NCI-H128 (cell line): ENCODE measurements around the gene PDHB.
"Not testable (repeated sequence)": the region's sequence is repeated elsewhere in the genome, so short reads cannot be mapped to it uniquely, and the experiment has no call there.

ENCODE experiments used
- DNase-seq: peaks from one replicate; lab custom pipeline; 2025; ENCODE audit not compliant: unreplicated experiment; lab: John Stamatoyannopoulos, UW

PDHB gene

DNA sequence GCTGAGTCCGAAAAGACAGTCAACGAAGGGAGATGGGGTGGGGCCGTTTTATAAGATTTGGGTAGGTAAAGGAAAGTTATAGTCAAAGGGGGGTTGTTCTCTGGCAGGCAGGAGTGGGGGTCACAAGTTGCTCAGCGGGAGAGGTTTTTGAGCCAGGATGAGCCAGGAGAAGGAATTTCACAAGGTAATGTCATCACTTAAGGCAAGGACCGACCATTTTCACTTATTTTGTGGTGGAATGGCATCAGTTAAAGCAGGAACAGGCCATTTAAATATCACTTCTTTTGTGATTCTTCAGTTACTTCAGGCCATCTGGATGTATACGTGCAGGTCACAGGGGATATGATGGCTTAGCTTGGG, 7.3 kb upstream of the PDHB start:
- not testable (repeated sequence) for DNase-seq

DNA sequence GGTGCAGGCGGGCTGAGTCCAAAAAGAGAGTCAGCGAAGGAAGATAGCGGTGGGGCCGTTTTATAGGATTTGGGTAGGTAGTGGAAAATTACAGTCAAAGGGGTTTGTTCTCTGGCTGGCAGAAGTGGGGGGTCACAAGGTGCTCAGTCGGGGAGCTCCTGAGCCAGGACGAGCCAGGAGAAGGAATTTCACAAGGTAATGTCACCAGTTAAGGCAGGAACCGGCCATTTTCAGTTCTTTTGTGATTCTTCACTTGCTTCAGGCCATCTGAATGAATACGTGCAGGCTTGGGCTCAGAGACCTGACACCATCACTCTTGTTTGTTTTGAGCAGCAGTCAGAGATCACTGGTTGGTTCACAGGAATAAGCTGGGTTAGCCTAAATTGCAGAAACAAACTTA, 3.6 kb upstream of the PDHB start:
- DNase-seq: not testable (repeated sequence)

DNA sequence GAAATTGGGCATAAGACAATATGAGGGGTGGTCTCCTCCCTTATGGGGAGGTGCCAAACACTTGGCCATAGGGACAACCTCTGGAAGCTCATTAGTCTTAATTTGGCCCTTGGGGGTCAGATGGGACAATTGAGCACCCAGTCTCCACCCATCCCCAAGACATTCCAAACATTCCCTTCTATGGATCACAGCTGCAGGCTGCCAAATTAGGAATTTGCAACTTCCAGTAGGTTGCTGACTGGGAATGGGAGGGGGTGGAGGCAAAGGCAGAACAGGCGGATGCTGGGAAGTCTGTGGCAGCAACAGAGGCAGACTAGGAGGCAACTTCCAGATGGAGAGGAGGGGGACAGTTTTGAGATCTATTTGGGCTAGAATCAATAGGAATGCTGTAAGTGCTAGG, 1.4 kb upstream of the PDHB start:
- DNase-seq: no peak

DNA sequence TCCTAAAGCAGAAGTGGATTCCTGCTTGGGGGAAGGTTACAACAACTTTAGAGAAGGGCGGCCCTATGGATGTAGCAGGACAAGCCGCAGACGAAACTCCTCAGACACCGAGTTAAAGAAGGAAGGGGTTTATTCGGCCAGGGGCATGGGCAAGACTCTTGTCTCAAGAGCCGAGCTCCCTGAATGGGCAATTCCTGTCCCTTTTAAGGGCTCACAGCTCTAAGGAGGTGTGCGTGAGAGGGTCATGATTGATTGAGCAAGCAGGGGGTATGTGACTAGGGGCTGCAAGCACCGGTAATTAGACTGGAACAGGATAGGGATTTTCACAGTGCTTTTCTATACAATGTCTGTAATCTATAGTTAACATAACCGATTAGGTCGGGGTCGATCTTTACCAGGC, 879 bp upstream of the PDHB start:
- DNase-seq: no peak

DNA sequence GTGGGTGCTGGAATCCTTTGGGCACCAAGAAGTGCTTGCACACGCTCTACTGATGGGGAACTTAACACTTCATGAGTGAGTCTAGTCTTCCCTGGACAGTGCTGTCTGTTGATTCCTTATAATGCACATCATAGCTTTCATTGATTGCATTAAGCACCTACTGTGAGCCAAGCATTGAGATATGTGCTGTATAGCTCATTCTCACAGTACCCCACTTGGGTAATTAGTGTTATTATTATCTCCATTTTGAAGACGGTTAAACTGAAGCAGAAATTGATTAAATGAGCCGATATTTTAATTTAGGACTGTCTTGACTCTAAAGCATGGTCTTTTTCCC, 504 bp upstream of the PDHB start:
- no peak for DNase-seq

DNA sequence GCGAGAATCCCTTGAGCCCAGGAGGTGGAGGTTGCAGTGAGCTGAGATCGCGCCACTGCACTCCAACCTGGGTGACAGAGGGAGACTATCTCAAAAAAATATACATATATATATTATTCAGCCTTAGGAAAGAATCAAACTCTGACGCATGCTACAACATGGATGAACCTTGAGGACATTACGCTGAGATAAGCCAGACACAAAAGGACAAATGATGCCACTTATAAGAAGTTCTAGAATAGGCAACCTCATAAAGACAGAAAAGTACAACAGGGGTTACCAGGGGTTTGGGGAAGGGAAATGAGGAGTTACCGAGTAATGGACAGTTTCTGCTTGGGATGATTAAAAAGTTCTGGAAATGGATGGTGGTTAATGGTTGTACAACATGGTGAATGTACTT, 727 bp downstream of the PDHB start:
- no peak for DNase-seq

DNA sequence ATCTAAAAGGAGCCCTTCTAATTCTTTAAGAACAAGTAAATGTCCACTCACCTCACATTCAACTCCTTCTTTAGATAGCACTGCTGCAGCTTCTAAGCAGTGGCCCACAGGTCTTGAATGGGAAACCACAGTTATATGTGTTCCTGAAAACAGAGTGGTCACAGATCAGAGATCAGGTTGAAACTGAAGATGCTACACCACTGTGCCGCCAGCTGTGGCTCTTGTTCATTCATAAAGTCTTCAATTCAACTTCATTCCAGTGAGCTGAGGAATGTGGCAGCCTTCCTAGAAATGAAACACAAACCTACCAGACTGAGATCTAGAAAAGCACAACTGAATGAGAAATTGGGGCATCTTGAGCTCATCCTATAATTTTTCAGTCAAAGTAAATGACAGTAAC, 4.0 kb downstream of the PDHB start:
- DNase-seq: no peak

DNA sequence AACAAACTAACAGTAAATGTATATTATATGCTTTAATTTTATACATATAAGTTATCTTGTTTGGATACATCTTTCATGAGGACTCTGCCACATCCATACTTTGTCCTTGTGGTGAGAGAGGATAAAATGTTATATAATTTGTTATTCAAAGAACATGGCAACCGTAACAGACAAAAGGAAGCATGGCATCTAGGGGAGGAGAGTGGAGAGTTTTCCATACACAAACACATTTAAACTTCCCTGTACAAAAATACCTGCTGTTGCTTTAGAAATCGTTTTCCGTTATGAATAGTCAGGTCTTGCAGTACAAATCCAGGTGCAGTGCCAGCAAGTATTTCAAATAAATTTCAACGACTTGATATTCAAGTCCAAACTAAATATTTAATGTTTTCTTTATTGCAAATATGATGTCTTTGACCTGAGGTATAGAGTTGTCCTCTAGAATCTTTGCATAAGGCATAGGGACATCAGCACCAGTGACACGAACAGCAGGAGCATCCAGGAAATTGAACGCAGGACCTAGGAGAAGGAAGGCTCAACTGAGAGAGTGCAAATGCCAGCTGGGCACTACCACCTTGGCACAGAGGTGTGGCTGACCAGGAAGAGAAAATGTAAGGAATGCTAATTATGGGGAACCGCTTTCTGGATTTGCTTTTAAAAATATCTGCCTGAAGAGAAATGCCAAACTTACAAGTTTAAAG, 5.8 kb downstream of the PDHB start:
- no peak for DNase-seq

DNA sequence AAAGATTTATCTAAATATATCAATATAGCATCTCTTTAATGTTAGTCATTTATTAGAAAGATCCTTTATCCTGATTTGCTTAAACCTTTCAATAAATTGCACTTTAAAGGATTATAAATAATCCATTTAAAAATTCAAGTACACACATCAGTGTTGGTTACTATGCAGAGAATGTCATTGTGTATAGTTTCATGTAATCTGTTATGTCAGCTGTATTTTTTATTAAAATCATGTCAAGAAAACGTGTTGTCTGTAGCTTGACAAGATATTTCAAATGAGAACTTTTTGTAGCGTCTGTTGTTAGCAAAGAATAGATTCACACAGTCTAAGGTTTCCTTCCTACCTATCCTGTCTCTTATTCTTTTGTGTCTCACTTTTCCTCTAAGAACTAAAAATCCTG, 7.8 kb downstream of the PDHB start:
- DNase-seq: no peak

DNA sequence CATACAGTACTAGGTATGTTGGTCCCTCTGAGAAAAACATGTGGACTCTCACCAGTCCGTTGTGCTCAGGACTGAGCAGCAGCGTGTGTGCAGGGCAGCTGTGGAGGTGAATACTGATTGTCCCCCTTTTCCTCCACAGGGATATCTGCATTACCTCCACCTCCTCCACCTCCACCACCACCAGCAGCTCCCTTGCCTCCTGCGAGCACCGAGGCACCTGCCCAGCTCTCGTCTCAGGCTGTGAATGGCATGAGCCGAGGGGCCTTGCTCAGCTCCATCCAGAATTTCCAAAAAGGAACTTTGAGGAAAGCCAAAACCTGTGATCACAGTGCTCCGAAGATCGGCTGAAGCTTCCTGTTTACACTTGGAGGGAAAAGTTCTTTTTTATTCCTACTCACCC, 9.0 kb downstream of the PDHB start:
- DNase-seq: no peak

DNA sequence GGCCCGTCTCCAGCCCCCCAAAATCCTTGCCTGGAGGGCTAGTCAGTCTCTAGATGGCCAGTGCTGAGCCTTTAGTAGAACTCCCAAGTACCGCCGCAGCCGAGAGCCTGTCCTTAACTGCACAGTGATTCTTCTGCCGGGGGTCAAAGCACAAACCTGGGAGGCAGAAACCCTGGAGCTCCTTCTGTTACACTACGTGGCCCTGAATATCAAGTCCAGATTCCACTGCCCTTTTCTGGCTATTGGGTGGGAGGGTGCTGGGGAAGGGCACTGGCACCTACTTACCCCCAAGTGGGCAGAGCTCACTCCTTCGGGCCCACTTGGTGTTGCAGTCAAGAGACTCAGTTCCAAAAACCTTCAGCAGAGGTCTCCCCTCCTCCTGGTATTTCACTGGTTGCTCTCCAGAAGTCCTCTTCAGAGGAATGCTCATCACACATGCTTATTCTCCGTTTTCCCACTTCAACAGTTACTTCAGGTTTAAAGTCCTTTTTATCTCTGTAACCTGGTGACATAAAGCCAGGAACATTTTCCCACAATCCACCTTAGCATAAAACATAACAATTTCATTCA, 10.8 kb downstream of the PDHB start:
- no peak for DNase-seq

DNA sequence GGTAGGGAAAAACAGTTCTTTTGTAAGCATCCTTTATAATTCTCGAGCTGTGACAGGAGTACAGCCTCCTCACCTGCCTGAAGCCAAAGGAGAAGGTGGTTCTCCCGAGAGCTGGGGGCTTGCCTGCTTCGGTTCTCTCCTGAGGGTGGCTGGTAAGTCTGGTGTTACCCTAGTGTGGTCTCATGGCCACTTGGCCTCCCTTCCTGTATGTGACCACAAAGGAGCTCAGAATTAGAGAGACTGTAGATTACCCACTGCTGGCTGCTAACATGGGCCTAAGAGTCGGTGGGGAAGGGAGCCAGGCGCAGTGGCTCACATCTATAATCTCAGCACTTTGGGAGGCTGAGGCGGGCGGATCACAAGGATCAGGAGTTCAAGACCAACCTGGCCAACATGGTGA, 12.6 kb downstream of the PDHB start:
- DNase-seq: no peak

DNA sequence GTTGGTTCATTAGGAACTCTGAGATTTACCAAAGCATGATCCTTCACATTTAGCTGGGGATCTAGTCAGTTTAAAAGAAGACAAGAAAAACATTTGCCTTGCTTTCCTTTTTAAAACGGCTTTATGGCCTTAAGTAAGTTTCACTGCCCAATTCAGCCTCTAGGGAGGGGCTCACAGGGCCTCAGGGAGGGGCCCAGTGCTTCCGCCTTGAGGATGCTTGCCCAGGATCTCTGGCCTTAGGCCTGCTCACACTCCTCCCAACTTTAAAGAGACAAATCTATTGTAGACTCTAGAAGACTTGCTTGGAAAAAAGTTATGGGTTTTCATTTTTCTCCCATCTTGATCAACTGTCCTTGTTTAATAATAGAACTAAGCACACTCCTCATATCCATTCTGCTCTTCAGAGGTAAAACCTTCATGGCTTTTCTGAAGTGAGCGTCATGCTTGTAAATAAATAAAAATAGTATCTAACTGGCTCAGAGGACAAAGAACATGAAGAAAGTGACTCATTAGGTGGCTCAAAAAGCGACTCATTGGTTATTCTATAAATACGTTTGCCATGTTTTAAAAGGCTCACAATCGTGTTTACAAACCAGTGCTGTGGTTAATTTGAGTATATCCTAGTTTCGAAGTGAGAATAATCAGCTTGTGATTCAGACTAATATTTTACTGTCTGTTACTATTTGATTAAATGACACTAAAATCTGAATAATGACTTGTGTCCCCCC, 13.7 kb downstream of the PDHB start:
- DNase-seq: no peak

DNA sequence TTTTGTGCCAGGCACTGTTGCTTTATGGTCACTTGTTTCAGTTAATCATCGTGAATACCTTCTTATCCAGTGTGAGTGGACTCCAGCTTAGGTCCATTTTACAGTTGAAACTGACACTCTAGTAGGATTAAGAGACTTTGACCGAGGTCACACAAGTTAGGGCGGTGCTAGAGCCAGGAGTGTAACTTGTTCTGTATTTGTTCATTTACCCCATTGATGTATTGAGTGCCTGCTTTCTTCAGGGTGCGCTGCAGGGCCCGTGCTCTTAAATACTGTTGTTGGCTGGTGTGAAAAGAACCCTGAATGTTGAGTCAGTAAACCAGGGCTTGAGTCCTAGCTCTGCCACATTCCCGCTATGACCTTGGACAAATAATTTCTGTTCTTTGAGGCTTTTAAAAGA, 15.4 kb downstream of the PDHB start:
- DNase-seq: no peak

DNA sequence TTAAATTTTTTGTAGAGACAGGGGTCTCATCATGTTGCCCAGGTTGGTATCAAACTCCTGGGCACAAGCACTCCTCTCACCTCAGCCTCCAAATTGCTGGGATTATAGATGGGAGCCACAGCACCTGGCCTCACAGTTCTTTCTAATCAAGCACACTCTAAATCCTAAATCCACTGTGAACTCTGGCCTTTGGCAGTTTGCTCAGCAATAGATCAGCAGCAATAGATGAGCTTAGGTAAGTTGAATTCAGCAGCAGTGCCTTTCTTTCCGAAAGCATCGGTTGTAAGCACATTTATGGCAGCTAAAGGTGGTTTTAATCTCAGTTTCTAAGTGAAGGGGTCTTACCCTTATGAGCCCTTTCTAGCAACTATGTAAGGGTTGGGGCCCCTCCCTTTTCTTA, 16.6 kb downstream of the PDHB start:
- DNase-seq: no peak

DNA sequence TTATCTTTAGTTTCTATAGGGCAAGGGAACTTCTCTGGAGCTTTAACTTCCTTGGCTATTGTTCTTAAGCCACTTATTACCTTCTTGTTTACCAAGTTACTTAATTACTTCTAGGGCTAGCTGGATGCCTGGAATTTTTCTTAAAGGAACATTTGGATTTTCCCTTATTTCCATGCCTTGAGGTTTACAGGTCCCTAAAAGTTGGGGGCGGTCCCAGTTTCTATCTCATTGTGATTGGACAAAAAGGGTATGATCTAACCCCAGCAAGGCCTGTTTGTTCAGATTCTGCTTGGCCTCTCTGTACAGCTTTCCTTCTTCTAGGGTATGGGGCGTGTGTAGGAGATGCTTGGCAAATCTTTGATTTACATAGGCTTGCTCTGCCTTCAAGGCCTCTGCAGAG, 17.4 kb downstream of the PDHB start:
- DNase-seq: no peak

DNA sequence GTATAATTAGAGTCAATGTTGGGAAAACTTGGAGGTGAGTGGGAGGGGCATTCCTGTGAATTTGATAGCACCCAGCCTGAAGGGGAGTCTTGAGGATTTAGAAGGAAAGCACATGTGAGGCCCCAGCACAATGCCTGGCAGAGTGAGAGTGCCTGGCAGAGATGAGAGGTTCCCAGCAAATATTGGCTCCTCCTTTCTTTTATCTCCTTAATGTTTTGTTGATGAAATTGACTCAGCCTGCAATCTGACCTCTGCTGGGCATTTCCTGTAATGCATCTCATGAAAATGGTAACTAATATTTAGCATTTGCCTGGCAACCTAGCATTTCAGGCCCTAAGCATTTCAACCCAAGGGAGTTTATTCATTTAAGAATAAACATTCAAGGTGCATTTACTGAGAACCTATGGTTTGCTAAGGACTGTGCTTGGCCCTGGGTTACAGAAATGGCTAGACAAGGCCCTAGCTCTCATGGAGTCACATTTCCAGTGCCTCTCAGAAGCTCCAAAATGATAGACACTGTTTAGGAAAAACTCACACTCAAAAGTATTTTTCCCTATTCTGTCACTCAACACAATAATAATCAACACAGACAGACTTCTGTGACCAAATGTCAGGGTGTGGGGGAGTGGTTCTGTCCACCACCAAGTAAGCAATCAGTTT, 19.0 kb downstream of the PDHB start:
- no peak for DNase-seq

DNA sequence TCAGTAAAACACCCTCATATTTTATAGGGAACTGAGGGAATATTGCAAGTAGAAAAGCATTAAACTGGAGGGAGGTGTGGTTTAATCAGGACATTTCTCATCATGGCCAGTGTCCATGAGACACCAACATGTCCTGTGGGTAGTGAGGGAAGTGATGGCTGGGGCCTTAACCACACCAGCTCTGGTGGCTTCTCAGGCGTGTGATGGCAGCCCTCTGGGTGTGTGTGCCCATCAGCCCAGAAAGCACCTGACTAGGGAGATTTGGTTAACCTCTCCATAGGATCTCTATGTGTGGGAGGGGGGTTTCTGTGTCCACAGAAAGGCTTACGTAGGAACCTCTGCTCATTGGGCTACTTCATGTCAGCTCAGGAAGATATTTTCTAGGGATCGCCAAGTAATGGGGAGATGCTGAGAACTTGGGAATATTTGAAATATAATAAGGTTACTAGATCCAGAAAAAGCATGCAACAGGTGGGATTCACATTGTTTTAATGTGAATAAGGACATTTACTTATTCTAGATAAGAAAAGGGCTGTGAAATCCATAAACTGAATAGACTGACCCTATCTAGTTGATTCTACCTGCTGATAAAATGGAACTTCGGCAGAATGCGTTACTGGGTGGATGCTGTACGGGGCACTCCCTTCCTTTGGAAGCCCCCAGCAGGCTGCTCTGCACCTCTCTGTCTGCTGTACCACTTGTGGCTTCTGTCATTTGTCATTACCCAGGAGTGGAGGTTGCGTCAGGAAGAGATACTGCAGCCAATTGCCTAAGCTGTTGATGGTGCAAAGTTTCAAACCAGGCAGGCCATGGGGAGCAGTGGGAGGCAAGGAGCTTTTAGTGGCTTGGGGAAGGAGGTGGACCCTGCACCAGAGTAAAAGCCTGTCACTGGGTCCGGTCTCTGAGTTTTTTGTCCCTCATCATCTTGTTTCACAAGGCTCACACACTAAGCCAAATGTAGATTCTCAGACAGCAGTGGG, 21.5 kb downstream of the PDHB start:
- no peak for DNase-seq

DNA sequence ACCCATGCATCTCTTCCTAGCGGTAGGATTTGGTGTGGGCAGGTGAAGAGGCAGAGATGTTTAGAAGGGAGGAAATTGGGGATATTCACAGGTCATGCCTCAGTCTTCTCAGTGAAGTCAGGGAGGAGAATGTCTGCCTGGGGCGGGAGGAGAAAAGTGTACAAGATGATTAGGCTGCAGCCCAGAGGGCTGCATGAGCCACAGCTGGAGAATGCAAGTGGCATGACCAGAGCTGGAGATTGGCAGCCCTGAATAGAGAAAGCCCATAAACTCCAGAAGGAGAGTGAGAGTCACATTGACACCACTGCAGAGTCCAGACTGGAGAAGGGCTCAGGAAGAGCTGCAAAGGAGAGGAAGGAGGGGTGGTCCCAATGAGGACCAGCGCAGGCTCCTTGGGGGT, 22.6 kb downstream of the PDHB start:
- DNase-seq: no peak

DNA sequence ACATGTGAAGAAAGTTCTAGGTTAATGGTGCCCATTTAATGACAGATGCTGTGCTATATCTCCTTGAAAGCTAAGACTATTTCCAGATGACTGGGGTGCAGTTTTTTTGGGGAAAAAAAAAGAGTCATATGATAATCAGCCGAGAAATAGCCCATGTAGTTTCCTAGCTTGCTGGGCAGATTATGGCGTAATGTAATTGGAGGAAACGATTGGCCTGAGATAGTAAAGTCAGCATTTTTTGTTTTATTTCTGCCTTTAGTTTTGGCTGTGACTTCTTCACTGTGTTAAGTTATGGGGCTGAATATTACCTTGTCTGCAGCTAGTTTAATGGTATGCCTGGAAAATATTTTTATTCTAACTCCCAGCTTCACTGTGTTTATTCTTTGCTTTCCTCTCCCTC, 24.0 kb downstream of the PDHB start:
- DNase-seq: no peak

DNA sequence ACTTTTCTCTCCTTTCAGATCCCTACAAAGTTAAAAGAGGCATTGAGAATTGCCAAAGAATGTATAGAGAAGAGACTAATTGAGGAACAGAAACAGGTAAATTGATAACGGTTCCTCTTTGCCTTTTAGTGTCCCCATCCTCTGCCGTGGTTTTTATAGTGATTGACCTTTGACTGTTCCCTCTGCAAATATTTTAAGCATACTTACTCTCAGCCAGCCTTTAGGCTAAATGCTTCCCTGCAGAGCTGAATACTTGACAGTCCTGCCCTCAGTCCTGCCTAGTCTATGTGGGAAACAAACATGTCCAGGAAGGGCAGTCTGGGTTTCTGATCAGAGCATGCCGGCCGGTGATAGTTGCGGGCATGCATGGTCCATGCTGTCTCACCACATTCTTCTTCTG, 24.7 kb downstream of the PDHB start:
- no peak for DNase-seq
